MCF 10A (cell line): ENCODE data around the gene METTL26. TPM values are rescaled to one million over a fixed set of nuclear protein-coding genes. Genes with fewer than 3 reads are reported as not detected.
"Not testable (repeated sequence)": the region's sequence is repeated elsewhere in the genome, so short reads cannot be mapped to it uniquely, and the experiment has no call there.

Experiments
- BruUV-seq: library from RNA; stranded (reverse); fragments of 400-500 nt; replicated peaks from 2 replicates; lab custom pipeline; 2021; lab: Mats Ljungman, UMichigan
- CTCF ChIA-PET: fragments of 300-600 bp; sonication (Branson Sonifier 250); formaldehyde crosslinking; extraction: SDS; loops from one replicate; lab custom pipeline; 2021; ENCODE audit warnings: antibody characterized with exemption, inconsistent platforms; lab: Yijun Ruan, JAX
- POLR2A ChIA-PET: fragments of 300-600, 350-650 bp; sonication (Branson Sonifier 250); formaldehyde crosslinking; extraction: SDS; loops from one replicate; lab custom pipeline; 2020; ENCODE audit warnings: antibody characterized with exemption, inconsistent platforms; lab: Yijun Ruan, JAX
- DNase-seq: peaks from one replicate; pipeline ENCODE4 v3.0.0-alpha.2; 2018; ENCODE audit not compliant: unreplicated experiment
- H3K27ac Mint-ChIP-seq: one replicate; pipeline ENCODE4 v1.8.0; 2022; ENCODE audit warnings: mild to moderate bottlenecking, low read depth, mixed read lengths; ENCODE audit not compliant: unreplicated experiment
- H3K27me3 Mint-ChIP-seq: one replicate; pipeline ENCODE4 v1.8.0; 2022; ENCODE audit warnings: mixed read lengths; ENCODE audit not compliant: insufficient read depth, unreplicated experiment
- H3K36me3 Mint-ChIP-seq: one replicate; pipeline ENCODE4 v1.8.0; 2022; ENCODE audit warnings: mild to moderate bottlenecking, moderate library complexity, mixed read lengths; ENCODE audit not compliant: insufficient read depth, unreplicated experiment
- H3K4me1 Mint-ChIP-seq: one replicate; pipeline ENCODE4 v1.8.0; 2022; ENCODE audit warnings: mixed read lengths; ENCODE audit not compliant: insufficient read depth, unreplicated experiment
- H3K4me3 Mint-ChIP-seq: one replicate; pipeline ENCODE4 v1.8.0; 2022; ENCODE audit warnings: mild to moderate bottlenecking, moderate library complexity, mixed read lengths; ENCODE audit not compliant: unreplicated experiment
- H3K9me3 Mint-ChIP-seq: one replicate; pipeline ENCODE4 v1.8.0; 2022; ENCODE audit warnings: mixed read lengths; ENCODE audit not compliant: unreplicated experiment
- CTCF ChIP-seq: fragments of 200-600 bp; IDR thresholded peaks from one replicate; pipeline ENCODE4 v1.8.0; 2022; ENCODE audit warnings: antibody characterized with exemption, mild to moderate bottlenecking; ENCODE audit not compliant: unreplicated experiment
- intact Hi-C: fragments of 100-400 bp; cut with micrococcal nuclease; formaldehyde crosslinking; loops from 2 replicates; pipeline ENCODE4 v1.14.1; 2022
- total RNA-seq: library from RNA; stranded (reverse); gene quantifications from 2 replicates; pipeline ENCODE4 v1.2.3, GENCODE V29; 2022

Gene METTL26
- total RNA-seq, 1 experiment from 2014 or later = 106 TPM

- Mint-ChIP-seq H3K27me3 (no peaks in the 10 kb centered on the region), H3K36me3 (peaks cover 18% of the 10 kb centered on the region), H3K9me3 (no peaks in the 10 kb centered on the region), H3K27ac (no peak overlapping the region), H3K4me3 (no peak overlapping the region), H3K4me1 (no peaks in the 10 kb centered on the region)
- ChIA-PET CTCF (no interaction called here), POLR2A (no interaction called here)
- intact Hi-C loops = no loop called here
- no peak for TF ChIP-seq CTCF
- no peak for DNase-seq
- BruUV-seq = no TSS peak
Observed at GRCh38 chr16:603933-604332, 32.2 kb downstream of the METTL26 start.

GRCh38 chr16:600781-601180, 35.3 kb downstream of the METTL26 start:
- Mint-ChIP-seq H3K27ac (no peak overlapping the region), H3K4me1 (peaks cover 13% of the 10 kb centered on the region), H3K36me3 (peaks cover 42% of the 10 kb centered on the region), H3K9me3 (no peaks in the 10 kb centered on the region), H3K4me3 (no peak overlapping the region), H3K27me3 (no peaks in the 10 kb centered on the region)
- no peak for TF ChIP-seq CTCF
- CTCF ChIA-PET = interaction anchor here (0.6 to 1.3 kb wide), 5 partner anchors 10 to 1033 kb away, joined by 3 to 5 read pairs (median 3); partner anchors contain the start of gene METTL26
- POLR2A ChIA-PET = interaction anchor here (0.9 to 1.7 kb wide), 5 partner anchors 10 to 70 kb away, joined by 3 to 6 read pairs (median 3); no protein-coding TSS in a partner anchor
- no TSS peak for BruUV-seq
- no peak for DNase-seq
- intact Hi-C loops = no loop called here

GRCh38 chr16:598823-599739, 37.0 kb downstream of the METTL26 start:
- peaks cover 20% of the 10 kb centered on the region for H3K4me1 Mint-ChIP-seq
- POLR2A ChIA-PET = interaction anchor here (1.1 kb wide), 1 partner anchor 11 kb away, joined by 3 read pairs; no protein-coding TSS in a partner anchor
- H3K9me3 Mint-ChIP-seq = no peaks in the 10 kb centered on the region
- intact Hi-C loops = no loop called here
- no peak for TF ChIP-seq CTCF
- DNase-seq = no peak
- no peak overlapping the region for H3K27ac Mint-ChIP-seq
- BruUV-seq = no TSS peak
- no peak overlapping the region for H3K4me3 Mint-ChIP-seq
- peaks cover 48% of the 10 kb centered on the region for H3K36me3 Mint-ChIP-seq
- CTCF ChIA-PET = no interaction called here
- H3K27me3 Mint-ChIP-seq = no peaks in the 10 kb centered on the region

- H3K36me3 Mint-ChIP-seq = peaks cover 49% of the 10 kb centered on the region
- POLR2A ChIA-PET, intact Hi-C loops, H3K27me3 Mint-ChIP-seq, CTCF ChIA-PET, H3K4me3 Mint-ChIP-seq, DNase-seq, H3K27ac Mint-ChIP-seq, H3K9me3 Mint-ChIP-seq, BruUV-seq: not testable (repeated sequence)
- peaks cover 35% of the 10 kb centered on the region for H3K4me1 Mint-ChIP-seq
Observed at GRCh38 chr16:597655-598054, 38.5 kb downstream of the METTL26 start.
